Fibroblast of skin of left quadriceps (primary cell): ENCODE results near the gene UPK2.

Experiments
- DNase-seq, 2 experiments: peaks; one replicate each; pipeline ENCODE4 v3.0.0-alpha.2; 2013; ENCODE audit warnings: low read depth in 2 of 2

UPK2 gene

GRCh38 chr11:118917481-118918127, 38.5 kb upstream of the UPK2 start:
- DNase-seq, result peak in 1 of 2 experiments; percentile 59

- peak in 1 of 2 experiments; percentile 67 for DNase-seq
Observed at GRCh38 chr11:118918128-118918685, 37.9 kb upstream of the UPK2 start.

- no peak for DNase-seq
Observed at GRCh38 chr11:118918686-118919280, 37.3 kb upstream of the UPK2 start.

- DNase-seq, result peak in 1 of 2 experiments; percentile 78
Observed at GRCh38 chr11:118921121-118921928, 34.8 kb upstream of the UPK2 start.

GRCh38 chr11:118921929-118922744, 34.0 kb upstream of the UPK2 start:
- no peak for DNase-seq

GRCh38 chr11:118922745-118923627, 33.1 kb upstream of the UPK2 start:
- DNase-seq, result no peak

GRCh38 chr11:118923721-118924587, 32.1 kb upstream of the UPK2 start:
- DNase-seq, result no peak

GRCh38 chr11:118924591-118925585, 31.2 kb upstream of the UPK2 start:
- DNase-seq, result no peak

GRCh38 chr11:118927554-118928100, 28.5 kb upstream of the UPK2 start:
- no peak for DNase-seq

GRCh38 chr11:118928101-118928869, 27.8 kb upstream of the UPK2 start:
- peak; percentile 81 to 82 for DNase-seq

GRCh38 chr11:118928870-118929500, 27.1 kb upstream of the UPK2 start:
- DNase-seq, result no peak

GRCh38 chr11:118929501-118930093, 26.5 kb upstream of the UPK2 start:
- DNase-seq, result peak in 1 of 2 experiments; percentile 78

GRCh38 chr11:118930094-118930712, 25.9 kb upstream of the UPK2 start:
- DNase-seq, result no peak

GRCh38 chr11:118931571-118931970, 24.5 kb upstream of the UPK2 start:
- DNase-seq, result no peak

GRCh38 chr11:118933486-118933885, 22.6 kb upstream of the UPK2 start:
- DNase-seq, result no peak

- no peak for DNase-seq
Observed at GRCh38 chr11:118935376-118935775, 20.7 kb upstream of the UPK2 start.
